SKM-1 treated with dmso at 0.1 percent for 144 hours (cell line): ENCODE results near the gene C3orf80.
"Not testable (repeated sequence)": the region's sequence is repeated elsewhere in the genome, so short reads cannot be mapped to it uniquely, and the experiment has no call there.

Experiments used
- DNase-seq: peaks from one replicate; lab custom pipeline; 2025; ENCODE audit not compliant: unreplicated experiment; lab: John Stamatoyannopoulos, UW

C3orf80 gene

GRCh38 chr3:160210799-160211221, 14.4 kb upstream of the C3orf80 start:
- peak; percentile 53 for DNase-seq

GRCh38 chr3:160213191-160213590, 12.0 kb upstream of the C3orf80 start:
- DNase-seq, result no peak

- no peak for DNase-seq
Observed at GRCh38 chr3:160217675-160218074, 7.5 kb upstream of the C3orf80 start.

- DNase-seq, result no peak
Observed at GRCh38 chr3:160218136-160218535, 7.1 kb upstream of the C3orf80 start.

- DNase-seq, result no peak
Observed at GRCh38 chr3:160220038-160220437, 5.2 kb upstream of the C3orf80 start.

- no peak for DNase-seq
Observed at GRCh38 chr3:160221019-160221418, 4.2 kb upstream of the C3orf80 start.

- no peak for DNase-seq
Observed at GRCh38 chr3:160224256-160224655, 966 bp upstream of the C3orf80 start.

- DNase-seq, result no peak
Observed at GRCh38 chr3:160224811-160225175, 429 bp upstream of the C3orf80 start.

GRCh38 chr3:160226026-160226907, 1.0 kb downstream of the C3orf80 start:
- peak; percentile 35 for DNase-seq

- DNase-seq, result no peak
Observed at GRCh38 chr3:160227419-160227818, 2.2 kb downstream of the C3orf80 start.

GRCh38 chr3:160232014-160232413, 6.8 kb downstream of the C3orf80 start:
- no peak for DNase-seq

- not testable (repeated sequence) for DNase-seq
Observed at GRCh38 chr3:160240719-160241118, 15.5 kb downstream of the C3orf80 start.

GRCh38 chr3:160245261-160245800, 20.1 kb downstream of the C3orf80 start:
- no peak for DNase-seq

- DNase-seq, result no peak
Observed at GRCh38 chr3:160247766-160248165, 22.5 kb downstream of the C3orf80 start.

GRCh38 chr3:160253298-160253697, 28.1 kb downstream of the C3orf80 start:
- DNase-seq, result no peak

GRCh38 chr3:160257606-160258005, 32.4 kb downstream of the C3orf80 start:
- DNase-seq, result no peak

- DNase-seq, result no peak
Observed at GRCh38 chr3:160259589-160259988, 34.4 kb downstream of the C3orf80 start.

GRCh38 chr3:160260587-160261270, 35.5 kb downstream of the C3orf80 start:
- DNase-seq, result no peak

- no peak for DNase-seq
Observed at GRCh38 chr3:160265088-160265487, 39.9 kb downstream of the C3orf80 start.
